Loucy (cell line): ENCODE results near the gene SORCS1.

Experiments
- H2AFZ ChIP-seq: fragments of 200-600 bp; sonication (generic); 2 replicates; pipeline ENCODE4 v1.6.0; 2016; ENCODE audit warnings: antibody characterized with exemption, mild to moderate bottlenecking, low read length, moderate library complexity
- H3F3A ChIP-seq: fragments of 200-600 bp; 2 replicates; pipeline ENCODE4 v1.6.0; 2016; ENCODE audit warnings: antibody characterized with exemption, low read depth, mild to moderate bottlenecking
- H3K27me3 ChIP-seq: fragments of 200-600 bp; sonication (generic); 2 replicates; pipeline ENCODE4 v1.6.1; 2014; ENCODE audit warnings: low read length, mild to moderate bottlenecking; ENCODE audit not compliant: insufficient read depth, poor library complexity, severe bottlenecking
- H3K36me3 ChIP-seq: fragments of 200-600 bp; sonication (generic); 2 replicates; pipeline ENCODE4 v1.6.1; 2016; ENCODE audit warnings: low read length; ENCODE audit not compliant: insufficient read depth
- H3K4me1 ChIP-seq: fragments of 200-600 bp; sonication (generic); 2 replicates; pipeline ENCODE4 v1.5.1; 2014; ENCODE audit warnings: low read length, mild to moderate bottlenecking; ENCODE audit not compliant: insufficient read depth, poor library complexity, severe bottlenecking
- H3K4me2 ChIP-seq: fragments of 200-600 bp; sonication (generic); 2 replicates; pipeline ENCODE4 v1.6.0; 2014; ENCODE audit warnings: antibody characterized with exemption, low read length, low read depth, mild to moderate bottlenecking; ENCODE audit not compliant: poor library complexity, severe bottlenecking
- H3K4me3 ChIP-seq: fragments of 200-600 bp; sonication (generic); 2 replicates; pipeline ENCODE4 v1.5.1; 2014; ENCODE audit warnings: low read length, mild to moderate bottlenecking, mixed read lengths; ENCODE audit not compliant: poor library complexity, severe bottlenecking
- H3K79me2 ChIP-seq: fragments of 200-600 bp; sonication (generic); 2 replicates; pipeline ENCODE4 v1.6.1; 2014; ENCODE audit warnings: low read length; ENCODE audit not compliant: insufficient read depth
- H3K9ac ChIP-seq: fragments of 200-600 bp; sonication (generic); 2 replicates; pipeline ENCODE4 v1.6.0; 2014; ENCODE audit warnings: mild to moderate bottlenecking, low read depth, low read length, moderate library complexity; ENCODE audit not compliant: poor library complexity, severe bottlenecking
- H3K9me2 ChIP-seq: fragments of 200-600 bp; sonication (generic); replicated peaks from 2 replicates; pipeline ENCODE4 v1.6.1; 2016; ENCODE audit warnings: low read depth, low read length, mixed read lengths
- H3K9me3 ChIP-seq: fragments of 200-600 bp; sonication (generic); 2 replicates; pipeline ENCODE4 v1.6.1; 2014; ENCODE audit warnings: mild to moderate bottlenecking, antibody characterized with exemption, low read length, low read depth; ENCODE audit not compliant: insufficient read depth
- H4K20me1 ChIP-seq: fragments of 200-600 bp; sonication (generic); 2 replicates; pipeline ENCODE4 v1.6.0; 2014; ENCODE audit warnings: antibody characterized with exemption, low read length, mild to moderate bottlenecking; ENCODE audit not compliant: insufficient read depth, poor library complexity, severe bottlenecking
- EZH2phosphoT487 ChIP-seq: fragments of 200-600 bp; IDR thresholded peaks from 2 replicates; pipeline ENCODE4 v1.6.1; 2018; ENCODE audit warnings: antibody characterized with exemption, mild to moderate bottlenecking, moderate library complexity, borderline replicate concordance
- TF ChIP-seq, protein P1 (sequence below): fragments of 200-600 bp; sonication (generic); conservative IDR thresholded peaks from 2 replicates; pipeline ENCODE4 v1.5.1; 2014; ENCODE audit warnings: mild to moderate bottlenecking, antibody characterized with exemption, low read length

Gene SORCS1

GRCh38 chr10:106826716-106827115, 337.8 kb downstream of the SORCS1 start:
- TF ChIP-seq, protein P1, sequence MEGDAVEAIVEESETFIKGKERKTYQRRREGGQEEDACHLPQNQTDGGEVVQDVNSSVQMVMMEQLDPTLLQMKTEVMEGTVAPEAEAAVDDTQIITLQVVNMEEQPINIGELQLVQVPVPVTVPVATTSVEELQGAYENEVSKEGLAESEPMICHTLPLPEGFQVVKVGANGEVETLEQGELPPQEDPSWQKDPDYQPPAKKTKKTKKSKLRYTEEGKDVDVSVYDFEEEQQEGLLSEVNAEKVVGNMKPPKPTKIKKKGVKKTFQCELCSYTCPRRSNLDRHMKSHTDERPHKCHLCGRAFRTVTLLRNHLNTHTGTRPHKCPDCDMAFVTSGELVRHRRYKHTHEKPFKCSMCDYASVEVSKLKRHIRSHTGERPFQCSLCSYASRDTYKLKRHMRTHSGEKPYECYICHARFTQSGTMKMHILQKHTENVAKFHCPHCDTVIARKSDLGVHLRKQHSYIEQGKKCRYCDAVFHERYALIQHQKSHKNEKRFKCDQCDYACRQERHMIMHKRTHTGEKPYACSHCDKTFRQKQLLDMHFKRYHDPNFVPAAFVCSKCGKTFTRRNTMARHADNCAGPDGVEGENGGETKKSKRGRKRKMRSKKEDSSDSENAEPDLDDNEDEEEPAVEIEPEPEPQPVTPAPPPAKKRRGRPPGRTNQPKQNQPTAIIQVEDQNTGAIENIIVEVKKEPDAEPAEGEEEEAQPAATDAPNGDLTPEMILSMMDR, result no peak
- TF ChIP-seq EZH2phosphoT487, result no peak
- no peak overlapping the region for H3K4me2 ChIP-seq
- H3K79me2 ChIP-seq, result no peaks in the 10 kb centered on the region
- no peak overlapping the region for H2AFZ ChIP-seq
- no peaks in the 10 kb centered on the region for H4K20me1 ChIP-seq
- H3F3A ChIP-seq, result no peaks in the 10 kb centered on the region
- no peak overlapping the region for H3K4me3 ChIP-seq
- H3K9me2 ChIP-seq, result no peaks in the 10 kb centered on the region
- H3K36me3 ChIP-seq, result no peaks in the 10 kb centered on the region
- H3K9ac ChIP-seq, result no peak overlapping the region
- no peaks in the 10 kb centered on the region for H3K9me3 ChIP-seq
- no peaks in the 10 kb centered on the region for H3K27me3 ChIP-seq
- peaks cover 13% of the 10 kb centered on the region for H3K4me1 ChIP-seq

DNA sequence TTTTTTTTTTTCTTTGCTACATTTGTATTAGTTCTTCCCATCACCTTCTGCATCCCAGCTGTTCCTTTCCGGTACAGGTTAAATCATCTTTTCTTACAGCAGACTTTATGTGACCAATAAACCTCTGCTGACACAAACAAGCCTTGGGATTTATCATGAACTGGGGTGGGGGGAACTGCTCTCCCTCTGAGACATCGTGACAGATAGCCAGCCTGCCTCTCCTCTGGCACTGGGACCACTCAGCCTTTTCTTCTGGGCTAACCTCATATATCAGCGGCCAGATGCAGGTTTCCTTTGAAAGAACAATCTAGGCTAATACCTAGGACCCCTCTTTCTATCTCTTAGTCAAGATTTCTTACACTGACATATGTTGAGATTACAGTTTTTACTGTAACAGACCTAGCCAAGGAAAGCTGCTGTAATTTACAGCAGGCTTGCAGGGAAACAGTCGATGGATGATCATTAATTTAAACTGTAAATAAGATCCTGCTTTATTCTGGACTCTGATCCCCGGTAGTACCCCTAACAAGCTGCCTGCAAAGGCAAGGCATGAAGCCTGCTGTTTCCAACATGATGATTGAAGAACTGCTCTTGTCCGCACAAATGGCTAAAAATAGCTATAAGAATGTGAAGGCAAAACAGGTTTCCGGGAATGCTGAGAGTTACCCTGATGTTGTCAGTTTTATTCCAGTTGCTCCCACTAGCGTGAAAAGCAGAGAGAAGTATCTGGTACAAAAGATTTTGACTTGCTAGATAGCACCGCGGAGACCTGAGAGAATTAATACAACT, 338.7 kb downstream of the SORCS1 start:
- no peak for TF ChIP-seq EZH2phosphoT487
- TF ChIP-seq, protein P1, result no peak

GRCh38 chr10:106820579-106820978, 343.9 kb downstream of the SORCS1 start:
- H3F3A ChIP-seq, result peaks cover 9% of the 10 kb centered on the region
- H4K20me1 ChIP-seq, result no peaks in the 10 kb centered on the region
- peak overlapping the region; percentile 14 for H3K9ac ChIP-seq
- no peaks in the 10 kb centered on the region for H3K27me3 ChIP-seq
- TF ChIP-seq, protein P1, result no peak
- no peak for TF ChIP-seq EZH2phosphoT487
- no peaks in the 10 kb centered on the region for H3K79me2 ChIP-seq
- H2AFZ ChIP-seq, result no peak overlapping the region
- H3K4me3 ChIP-seq, result peak overlapping the region; percentile 59
- H3K36me3 ChIP-seq, result no peaks in the 10 kb centered on the region
- H3K4me2 ChIP-seq, result peak overlapping the region; percentile 80
- H3K4me1 ChIP-seq, result peaks cover 61% of the 10 kb centered on the region
- no peaks in the 10 kb centered on the region for H3K9me2 ChIP-seq
- no peaks in the 10 kb centered on the region for H3K9me3 ChIP-seq

More for the DNA sequence above, 338.7 kb downstream of the SORCS1 start:
- Histone ChIP-seq H3K4me2 (no peak overlapping the region), H2AFZ (no peak overlapping the region), H3K79me2 (no peaks in the 10 kb centered on the region), H3K36me3 (no peaks in the 10 kb centered on the region), H3K9ac (no peak overlapping the region), H3F3A (no peaks in the 10 kb centered on the region), H3K9me2 (no peaks in the 10 kb centered on the region), H3K27me3 (no peaks in the 10 kb centered on the region), H4K20me1 (no peaks in the 10 kb centered on the region), H3K4me3 (no peak overlapping the region), H3K4me1 (peaks cover 21% of the 10 kb centered on the region), H3K9me3 (no peaks in the 10 kb centered on the region)
